Measurements from ENCODE around the gene SV2A. TPM values are rescaled to one million over a fixed set of nuclear protein-coding genes. Genes with fewer than 3 reads are reported as not detected.
"Not testable (repeated sequence)": the region's sequence is repeated elsewhere in the genome, so short reads cannot be mapped to it uniquely, and the experiment has no call there.

Gene SV2A
- total and polyA plus RNA-seq, 9 donors, result 2.7 to 7.3 (median 4.1) TPM

DNA sequence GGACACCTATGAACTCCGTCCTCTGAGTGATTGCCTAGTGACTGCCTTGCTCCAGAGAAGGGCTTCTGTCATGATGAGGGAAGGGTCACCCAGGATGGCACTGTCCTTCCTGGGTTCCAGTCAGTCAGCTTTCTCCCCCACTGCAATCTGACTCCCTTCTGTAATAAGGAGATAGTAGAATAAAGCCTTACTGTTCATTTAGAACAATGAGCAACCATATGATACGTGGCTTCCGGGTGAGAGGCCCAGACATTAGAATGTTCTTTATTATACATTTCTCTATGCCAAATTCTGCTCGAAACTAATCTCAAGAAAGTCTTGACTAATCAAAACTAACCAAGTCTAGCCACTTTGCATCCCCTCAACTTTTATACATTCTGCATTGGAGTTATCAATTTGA is 27.6 kb upstream of the SV2A start:
- no peak overlapping the region for H3K4me3 ChIP-seq (ENCODE audit: low read length)
- no peak for DNase-seq
- WGBS (ENCODE audit: insufficient coverage), result 100% methylated on average over 1 of the region's 4 CpGs
- H3K27ac ChIP-seq (ENCODE audit: low read length), result no peak overlapping the region
- no peaks in the 10 kb centered on the region for H3K27me3 ChIP-seq (ENCODE audit: control insufficient read depth, insufficient read depth, low read length)
- H3K36me3 ChIP-seq (ENCODE audit: control insufficient read depth, insufficient read depth, low read length), result peaks cover 45% of the 10 kb centered on the region
- no peaks in the 10 kb centered on the region for H3K4me1 ChIP-seq (ENCODE audit: control insufficient read depth, insufficient read depth, low read length)
- no peaks in the 10 kb centered on the region for H3K9me3 ChIP-seq (replicated peaks; ENCODE audit: control insufficient read depth, low read depth, low read length)

DNA sequence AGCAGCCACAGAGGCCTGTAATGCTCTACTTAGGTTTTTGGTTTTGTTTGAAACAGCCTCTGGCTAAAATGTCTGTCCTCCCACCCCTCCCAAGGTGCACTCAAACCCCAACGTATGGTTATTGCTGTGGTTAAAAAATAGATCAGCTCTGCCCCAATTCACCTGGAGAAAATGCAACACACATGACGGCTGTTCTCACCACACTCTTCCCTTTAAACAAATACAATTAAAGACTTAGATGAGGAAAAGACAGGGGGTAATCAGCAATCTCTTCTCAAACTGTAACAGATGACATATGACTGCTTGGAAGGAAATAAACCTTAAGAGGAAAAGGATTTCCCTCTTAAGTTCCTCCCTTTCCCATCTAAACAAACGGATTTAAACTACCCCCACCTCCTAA is 25.2 kb upstream of the SV2A start:
- H3K9me3 ChIP-seq (replicated peaks; ENCODE audit: control insufficient read depth, low read depth, low read length), result no peaks in the 10 kb centered on the region
- H3K4me1 ChIP-seq (ENCODE audit: control insufficient read depth, insufficient read depth, low read length), result peaks cover 13% of the 10 kb centered on the region
- no peak overlapping the region for H3K4me3 ChIP-seq (ENCODE audit: low read length)
- H3K36me3 ChIP-seq (ENCODE audit: control insufficient read depth, insufficient read depth, low read length), result peaks cover 34% of the 10 kb centered on the region
- DNase-seq, result no peak
- no peak overlapping the region for H3K27ac ChIP-seq (ENCODE audit: low read length)
- WGBS (ENCODE audit: insufficient coverage), result 38% methylated on average over 1 of the region's 3 CpGs
- no peaks in the 10 kb centered on the region for H3K27me3 ChIP-seq (ENCODE audit: control insufficient read depth, insufficient read depth, low read length)

DNA sequence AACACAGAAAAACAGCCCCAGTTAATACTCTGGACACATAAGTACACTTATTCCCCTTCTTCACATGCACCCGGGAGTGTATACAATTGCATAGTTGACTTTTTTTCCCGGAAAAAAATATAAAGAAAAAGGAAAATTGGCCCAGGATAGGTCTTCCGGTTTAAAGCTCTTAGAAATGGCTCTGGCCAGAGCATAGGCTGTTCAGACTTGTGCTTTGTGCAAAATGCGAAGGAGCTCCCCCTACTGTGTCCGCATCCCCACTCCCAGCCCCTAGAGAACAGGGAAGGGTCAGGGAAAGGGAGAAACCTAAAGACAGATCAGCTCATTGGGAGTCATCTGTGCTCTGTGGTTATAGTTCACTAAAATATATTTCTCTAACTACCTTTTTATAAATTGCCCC is 24.6 kb upstream of the SV2A start:
- DNase-seq, result peak; percentile 86
- no peak overlapping the region for H3K4me3 ChIP-seq (ENCODE audit: low read length)

DNA sequence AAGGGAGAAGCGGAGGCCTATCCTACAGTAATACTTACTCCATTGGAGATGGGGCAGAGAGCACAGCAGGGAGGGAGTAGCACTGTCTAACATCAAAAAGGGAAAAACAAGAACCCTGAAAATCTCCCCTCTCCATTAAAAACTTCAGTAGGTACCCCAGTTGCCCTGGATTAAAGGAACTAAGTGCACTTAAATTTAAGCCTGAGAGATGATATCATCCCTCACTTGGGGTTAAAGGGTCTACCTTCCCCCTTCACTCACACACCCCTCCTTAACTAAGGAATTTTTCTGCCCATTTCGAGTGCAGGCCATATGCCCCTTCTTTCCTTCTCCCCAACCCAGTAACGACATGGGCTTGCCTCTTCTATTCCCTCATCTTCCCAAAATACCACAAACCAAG is 22.8 kb upstream of the SV2A start:
- no peak overlapping the region for H3K27ac ChIP-seq (ENCODE audit: low read length)
- 44% methylated on average over 2 of the region's 3 CpGs for WGBS (ENCODE audit: insufficient coverage)
- H3K36me3 ChIP-seq (ENCODE audit: control insufficient read depth, insufficient read depth, low read length), result peaks cover 21% of the 10 kb centered on the region
- no peak overlapping the region for H3K4me3 ChIP-seq (ENCODE audit: low read length)
- no peaks in the 10 kb centered on the region for H3K27me3 ChIP-seq (ENCODE audit: control insufficient read depth, insufficient read depth, low read length)
- H3K9me3 ChIP-seq (replicated peaks; ENCODE audit: control insufficient read depth, low read depth, low read length), result no peaks in the 10 kb centered on the region
- H3K4me1 ChIP-seq (ENCODE audit: control insufficient read depth, insufficient read depth, low read length), result peaks cover 34% of the 10 kb centered on the region
- no peak for DNase-seq

More for the DNA sequence above, 24.6 kb upstream of the SV2A start:
- peak overlapping the region; percentile 1 for H3K27ac ChIP-seq (ENCODE audit: low read length)
- peaks cover 20% of the 10 kb centered on the region for H3K4me1 ChIP-seq (ENCODE audit: control insufficient read depth, insufficient read depth, low read length)
- no peaks in the 10 kb centered on the region for H3K9me3 ChIP-seq (replicated peaks; ENCODE audit: control insufficient read depth, low read depth, low read length)
- peaks cover 28% of the 10 kb centered on the region for H3K36me3 ChIP-seq (ENCODE audit: control insufficient read depth, insufficient read depth, low read length)
- no CpG with 5 or more reads among the region's 5 CpGs for WGBS (ENCODE audit: insufficient coverage)
- H3K27me3 ChIP-seq (ENCODE audit: control insufficient read depth, insufficient read depth, low read length), result no peaks in the 10 kb centered on the region

GRCh38 chr1:149938668-149939003 is 21.0 kb upstream of the SV2A start:
- not testable (repeated sequence) for H3K4me3 ChIP-seq (ENCODE audit: low read length); DNase-seq; H3K36me3 ChIP-seq (ENCODE audit: control insufficient read depth, insufficient read depth, low read length); H3K27me3 ChIP-seq (ENCODE audit: control insufficient read depth, insufficient read depth, low read length); H3K9me3 ChIP-seq (replicated peaks; ENCODE audit: control insufficient read depth, low read depth, low read length)
- H3K4me1 ChIP-seq (ENCODE audit: control insufficient read depth, insufficient read depth, low read length), result peaks cover 48% of the 10 kb centered on the region
- peak overlapping the region; percentile 92 for H3K27ac ChIP-seq (ENCODE audit: low read length)
- WGBS (ENCODE audit: insufficient coverage), result 61% methylated on average over 6 of the region's 13 CpGs

- Histone ChIP-seq H3K27ac (ENCODE audit: low read length) (peak overlapping the region; percentile 50), H3K27me3 (ENCODE audit: control insufficient read depth, insufficient read depth, low read length) (no peaks in the 10 kb centered on the region), H3K36me3 (ENCODE audit: control insufficient read depth, insufficient read depth, low read length) (peaks cover 4% of the 10 kb centered on the region), H3K9me3 (replicated peaks; ENCODE audit: control insufficient read depth, low read depth, low read length) (no peaks in the 10 kb centered on the region), H3K4me1 (ENCODE audit: control insufficient read depth, insufficient read depth, low read length) (peaks cover 48% of the 10 kb centered on the region), H3K4me3 (ENCODE audit: low read length) (no peak overlapping the region)
- DNase-seq, result peak; percentile 90
Observed at GRCh38 chr1:149937759-149938158, 20.1 kb upstream of the SV2A start.

DNA sequence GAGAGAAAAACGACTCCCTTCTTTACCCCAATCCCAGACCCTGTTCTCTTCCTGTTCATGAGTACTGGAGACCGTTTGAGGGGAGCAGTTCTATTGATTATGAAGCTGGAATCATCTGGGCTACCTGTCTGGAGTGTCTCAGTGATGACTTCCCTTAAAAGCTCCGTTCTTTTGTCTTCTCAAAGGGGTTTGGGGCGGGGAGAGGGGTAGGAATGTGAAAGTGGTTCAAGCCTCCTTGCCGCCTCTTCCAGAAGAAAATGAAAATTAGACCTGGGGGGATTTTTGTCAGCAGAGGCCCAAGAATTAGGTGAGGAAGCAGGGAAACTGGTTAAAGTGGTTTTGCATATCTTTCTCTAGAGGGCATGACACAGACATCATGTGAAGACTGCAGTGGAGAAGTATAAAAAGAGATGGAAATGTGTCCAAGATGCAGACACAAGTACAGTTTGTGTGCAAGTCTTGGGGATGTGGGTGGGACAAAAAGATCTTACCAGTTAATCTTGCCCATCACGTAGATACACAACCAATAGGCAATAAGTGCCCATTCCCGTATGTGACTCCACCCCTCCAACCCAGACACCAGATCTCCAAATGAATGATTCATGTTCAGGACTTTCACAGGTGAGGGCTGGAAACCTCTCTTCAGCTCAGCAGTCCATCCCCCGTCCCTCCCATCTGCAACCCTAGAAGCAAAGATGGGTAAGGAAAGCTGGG is 19.5 kb upstream of the SV2A start:
- 18% methylated on average over 3 of the region's 8 CpGs for WGBS (ENCODE audit: insufficient coverage)
- Histone ChIP-seq H3K4me3 (ENCODE audit: low read length) (peak overlapping the region; percentile 61), H3K27ac (ENCODE audit: low read length) (peak overlapping the region; percentile 50), H3K4me1 (ENCODE audit: control insufficient read depth, insufficient read depth, low read length) (peaks cover 48% of the 10 kb centered on the region), H3K9me3 (replicated peaks; ENCODE audit: control insufficient read depth, low read depth, low read length) (no peaks in the 10 kb centered on the region), H3K27me3 (ENCODE audit: control insufficient read depth, insufficient read depth, low read length) (no peaks in the 10 kb centered on the region), H3K36me3 (ENCODE audit: control insufficient read depth, insufficient read depth, low read length) (peaks cover 4% of the 10 kb centered on the region)
- DNase-seq, result peak; percentile 68

DNA sequence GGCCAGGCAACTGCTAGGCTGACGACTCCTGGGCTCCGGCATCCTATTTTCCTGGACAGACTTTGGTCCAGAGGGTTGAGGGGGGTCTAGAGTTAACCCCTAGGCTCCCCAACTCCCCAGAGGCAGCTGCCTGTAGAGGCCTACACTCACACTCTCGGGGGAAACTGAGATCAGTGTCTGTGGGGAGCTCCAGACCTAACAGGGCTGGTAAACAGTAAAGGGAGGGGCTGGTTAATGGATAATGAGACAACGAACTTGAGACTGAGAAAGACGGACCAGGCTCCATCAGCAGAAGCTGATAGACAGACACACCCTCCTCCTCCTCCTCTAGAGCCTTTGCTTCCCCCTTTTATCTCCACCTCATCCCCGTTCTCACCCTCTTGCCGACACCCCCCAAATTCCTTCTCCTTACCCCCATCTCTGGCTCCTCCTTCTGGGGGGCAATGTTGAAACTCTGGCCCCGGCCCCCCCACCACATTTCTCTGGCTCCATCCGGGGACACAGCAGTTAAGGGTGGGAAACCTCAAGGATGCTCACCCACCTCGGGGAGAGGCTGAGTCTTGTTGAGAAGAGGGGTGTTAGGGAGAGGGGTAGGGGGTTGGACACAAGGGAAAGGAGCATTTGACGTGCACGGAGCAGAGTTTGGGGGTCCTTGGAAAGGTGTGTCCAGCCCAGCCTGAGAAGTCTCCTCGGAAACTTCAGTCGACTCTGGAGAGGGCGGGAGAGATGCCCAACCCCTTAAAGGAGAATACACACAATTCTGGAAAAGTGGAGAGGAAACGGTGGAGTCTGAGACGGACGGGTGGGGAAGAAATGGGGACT is 18.7 kb upstream of the SV2A start, which contains the start of gene MTMR11:
Gene MTMR11 (minus strand): TSS at position 710 of the 822 bp plus-strand sequence. CDS start 232 bp downstream, at position 478.
- H3K36me3 ChIP-seq (ENCODE audit: control insufficient read depth, insufficient read depth, low read length), result peaks cover 10% of the 10 kb centered on the region
- 2% methylated on average over 7 of the region's 18 CpGs for WGBS (ENCODE audit: insufficient coverage)
- peaks cover 48% of the 10 kb centered on the region for H3K4me1 ChIP-seq (ENCODE audit: control insufficient read depth, insufficient read depth, low read length)
- peak; percentile 91 for DNase-seq
- H3K27ac ChIP-seq (ENCODE audit: low read length), result peak within 1 kb of the TSS; percentile 50
- no peaks in the 10 kb centered on the region for H3K9me3 ChIP-seq (replicated peaks; ENCODE audit: control insufficient read depth, low read depth, low read length)
- H3K4me3 ChIP-seq (ENCODE audit: low read length), result peak within 1 kb of the TSS; percentile 61
- no peaks in the 10 kb centered on the region for H3K27me3 ChIP-seq (ENCODE audit: control insufficient read depth, insufficient read depth, low read length)

- DNase-seq, result peak; percentile 85
- peaks cover 55% of the 10 kb centered on the region for H3K4me1 ChIP-seq (ENCODE audit: control insufficient read depth, insufficient read depth, low read length)
- H3K9me3 ChIP-seq (replicated peaks; ENCODE audit: control insufficient read depth, low read depth, low read length), result no peaks in the 10 kb centered on the region
- 33% methylated on average over 1 of the region's 2 CpGs for WGBS (ENCODE audit: insufficient coverage)
- peaks cover 15% of the 10 kb centered on the region for H3K36me3 ChIP-seq (ENCODE audit: control insufficient read depth, insufficient read depth, low read length)
- peak overlapping the region; percentile 15 for H3K27ac ChIP-seq (ENCODE audit: low read length)
- H3K4me3 ChIP-seq (ENCODE audit: low read length), result no peak overlapping the region
- H3K27me3 ChIP-seq (ENCODE audit: control insufficient read depth, insufficient read depth, low read length), result no peaks in the 10 kb centered on the region
Observed at GRCh38 chr1:149934356-149934755, 16.7 kb upstream of the SV2A start.

GRCh38 chr1:149933208-149933607 is 15.6 kb upstream of the SV2A start:
- no peaks in the 10 kb centered on the region for H3K27me3 ChIP-seq (ENCODE audit: control insufficient read depth, insufficient read depth, low read length)
- no peak for DNase-seq
- peaks cover 55% of the 10 kb centered on the region for H3K4me1 ChIP-seq (ENCODE audit: control insufficient read depth, insufficient read depth, low read length)
- 100% methylated on average over 1 of the region's 4 CpGs for WGBS (ENCODE audit: insufficient coverage)
- no peaks in the 10 kb centered on the region for H3K9me3 ChIP-seq (replicated peaks; ENCODE audit: control insufficient read depth, low read depth, low read length)
- H3K27ac ChIP-seq (ENCODE audit: low read length), result no peak overlapping the region
- no peak overlapping the region for H3K4me3 ChIP-seq (ENCODE audit: low read length)
- peaks cover 18% of the 10 kb centered on the region for H3K36me3 ChIP-seq (ENCODE audit: control insufficient read depth, insufficient read depth, low read length)
